Neural progenitor cell (in vitro differentiated cells): Measurements from ENCODE around the gene ETV2.

Experiments used
- CTCF ChIP-seq: fragments of 200-600 bp; sonication (generic); IDR thresholded peaks from 2 replicates; pipeline ENCODE4 v1.5.1; 2017; ENCODE audit warnings: antibody characterized with exemption, mild to moderate bottlenecking
- EZH2 ChIP-seq: fragments of 200-600 bp; sonication (generic); IDR thresholded peaks from 2 replicates; pipeline ENCODE4 v1.6.1; 2017; ENCODE audit warnings: antibody characterized with exemption, mild to moderate bottlenecking, moderate library complexity
- EZH2phosphoT487 ChIP-seq: fragments of 200-600 bp; sonication (generic); IDR thresholded peaks from 2 replicates; pipeline ENCODE4 v1.6.1; 2017; ENCODE audit warnings: antibody characterized with exemption

DNA sequence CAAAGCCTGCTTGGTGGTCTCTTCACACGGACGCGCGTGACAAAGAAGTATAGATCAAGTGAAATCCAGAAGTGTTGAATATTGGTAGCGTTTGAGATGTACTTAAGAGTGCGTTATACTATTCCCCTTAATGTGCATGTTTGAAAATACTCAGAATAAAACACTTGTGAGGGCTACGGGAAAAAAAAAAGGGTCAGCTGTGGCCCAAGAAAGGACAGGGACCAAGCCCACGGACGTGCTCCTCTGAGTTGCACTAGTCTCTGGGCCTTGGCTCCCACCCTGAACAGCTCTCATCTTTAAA, 13.3 kb upstream of the ETV2 start:
- TF ChIP-seq EZH2, result no peak
- TF ChIP-seq CTCF, result no peak
- TF ChIP-seq EZH2phosphoT487, result no peak
